OCI-LY7 (cell line): ENCODE results near the gene HIVEP3. TPM values are rescaled to one million over a fixed set of nuclear protein-coding genes. Genes with fewer than 3 reads are reported as not detected.

ENCODE experiments used
- BruUV-seq: library from RNA; stranded (reverse); fragments of 400-500 nt; replicated peaks from 2 replicates; lab custom pipeline; 2021; lab: Mats Ljungman, UMichigan
- CTCF ChIA-PET: fragments of 300-600 bp; sonication (Branson Sonifier 250); formaldehyde crosslinking; loops from one replicate; lab custom pipeline; 2022; ENCODE audit warnings: antibody characterized with exemption; ENCODE audit not compliant: unreplicated experiment; lab: Charles Lee
- POLR2A ChIA-PET: fragments of 300-600 bp; sonication (Branson Sonifier 250); formaldehyde crosslinking; loops from one replicate; lab custom pipeline; 2022; ENCODE audit warnings: antibody characterized with exemption; lab: Charles Lee
- DNase-seq: peaks from one replicate; pipeline ENCODE4 v3.0.0-alpha.2; 2015; ENCODE audit warnings: low spot score
- H2AFZ ChIP-seq: fragments of 200-600 bp; sonication (generic), shearing (Covaris generic); 2 replicates; pipeline ENCODE4 v1.6.1; 2014; ENCODE audit warnings: mild to moderate bottlenecking, antibody characterized with exemption, low read length, moderate library complexity
- H3K27ac ChIP-seq: fragments of 200-600 bp; sonication (generic); 2 replicates; pipeline ENCODE4 v1.5.1; 2014; ENCODE audit warnings: mixed run types, low read depth, mild to moderate bottlenecking, moderate library complexity, low read length, inconsistent platforms; ENCODE audit not compliant: poor library complexity, severe bottlenecking
- H3K36me3 ChIP-seq: fragments of 200-600 bp; sonication (generic); 2 replicates; pipeline ENCODE4 v1.6.1; 2014; ENCODE audit warnings: mild to moderate bottlenecking, antibody characterized with exemption, low read length, moderate library complexity, mixed read lengths; ENCODE audit not compliant: insufficient read depth
- H3K4me1 ChIP-seq: fragments of 200-600 bp; sonication (generic); 2 replicates; pipeline ENCODE4 v1.5.1; 2014; ENCODE audit warnings: mild to moderate bottlenecking, low read length; ENCODE audit not compliant: insufficient read depth, poor library complexity, severe bottlenecking
- H3K4me2 ChIP-seq: fragments of 200-600 bp; sonication (generic); 2 replicates; pipeline ENCODE4 v1.6.1; 2014; ENCODE audit warnings: mild to moderate bottlenecking, low read length
- H3K4me3 ChIP-seq: fragments of 200-600 bp; sonication (generic); 2 replicates; pipeline ENCODE4 v1.5.1; 2014; ENCODE audit warnings: mild to moderate bottlenecking, low read depth, low read length; ENCODE audit not compliant: poor library complexity, severe bottlenecking
- H3K79me2 ChIP-seq: fragments of 200-600 bp; sonication (generic); 2 replicates; pipeline ENCODE4 v1.6.1; 2016; ENCODE audit warnings: low read depth, mild to moderate bottlenecking, low read length, moderate library complexity, mixed read lengths; ENCODE audit not compliant: insufficient read depth
- H3K9me2 ChIP-seq: fragments of 200-600 bp; sonication (generic); 2 replicates; pipeline ENCODE4 v1.6.1; 2016; ENCODE audit warnings: mild to moderate bottlenecking, low read length, mixed read lengths; ENCODE audit not compliant: insufficient read depth
- H3K9me3 ChIP-seq: fragments of 200-600 bp; sonication (generic); 2 replicates; pipeline ENCODE4 v1.6.1; 2014; ENCODE audit warnings: mild to moderate bottlenecking, mixed run types, low read length, mixed read lengths
- H4K20me1 ChIP-seq: fragments of 200-600 bp; sonication (generic); 2 replicates; pipeline ENCODE4 v1.6.1; 2014; ENCODE audit warnings: mild to moderate bottlenecking, antibody characterized with exemption, low read length, moderate library complexity, mixed read lengths; ENCODE audit not compliant: insufficient read depth
- CTCF ChIP-seq: fragments of 200-600 bp; sonication (generic); conservative IDR thresholded peaks from 2 replicates; pipeline ENCODE4 v1.5.1; 2014; ENCODE audit warnings: mild to moderate bottlenecking, antibody characterized with exemption, low read length, moderate library complexity, mixed read lengths
- EZH2phosphoT487 ChIP-seq: fragments of 200-600 bp; sonication (generic); IDR thresholded peaks from 2 replicates; pipeline ENCODE4 v1.6.1; 2018; ENCODE audit warnings: low read depth, borderline replicate concordance, mild to moderate bottlenecking, mixed run types, antibody characterized with exemption, low read length, moderate library complexity, mixed read lengths
- intact Hi-C: fragments of 100-400 bp; cut with micrococcal nuclease; formaldehyde crosslinking; loops from one replicate; pipeline ENCODE4 v1.10.0; 2022; ENCODE audit not compliant: unreplicated experiment
- total RNA-seq, 2 experiments: library from RNA; depleted of rRNA in 1 of 2; stranded (reverse); fragments of >200 nt in 1 of 2; shearing (Covaris generic) in 1 of 2; gene quantifications; 2 replicates each; pipeline ENCODE4 v1.2.3, GENCODE V29; 2014 to 2022

HIVEP3 gene
- total RNA-seq, 2 experiments from 2014 or later = 0.53 to 0.60 TPM

- no peaks in the 10 kb centered on the region for H4K20me1 ChIP-seq
- H3K27ac ChIP-seq = no peak overlapping the region
- TF ChIP-seq EZH2phosphoT487 = no peak
- TF ChIP-seq CTCF = no peak
- H3K9me3 ChIP-seq = no peaks in the 10 kb centered on the region
- no peak overlapping the region for H3K4me2 ChIP-seq
- no peaks in the 10 kb centered on the region for H3K4me1 ChIP-seq
- POLR2A ChIA-PET = no interaction called here
- H3K79me2 ChIP-seq = no peaks in the 10 kb centered on the region
- H3K4me3 ChIP-seq = no peak overlapping the region
- BruUV-seq = no TSS peak
- intact Hi-C loops = no loop called here
- no peak for DNase-seq
- no peaks in the 10 kb centered on the region for H3K36me3 ChIP-seq
- H3K9me2 ChIP-seq = no peaks in the 10 kb centered on the region
- CTCF ChIA-PET = no interaction called here
- no peak overlapping the region for H2AFZ ChIP-seq
These were observed 145.6 kb downstream of the HIVEP3 start for GRCh38 chr1:41773144-41773591.

- Histone ChIP-seq H3K9me3 (no peaks in the 10 kb centered on the region), H4K20me1 (no peaks in the 10 kb centered on the region), H2AFZ (no peak overlapping the region), H3K4me2 (no peak overlapping the region), H3K4me1 (peaks cover 9% of the 10 kb centered on the region), H3K36me3 (no peaks in the 10 kb centered on the region), H3K4me3 (no peak overlapping the region), H3K79me2 (no peaks in the 10 kb centered on the region), H3K9me2 (no peaks in the 10 kb centered on the region), H3K27ac (no peak overlapping the region)
- BruUV-seq = no TSS peak
- no peak for DNase-seq
- TF ChIP-seq CTCF (no peak), EZH2phosphoT487 (no peak)
- intact Hi-C loops = no loop called here
- ChIA-PET POLR2A (interaction anchor here (1.1 kb wide), 1 partner anchor 12 kb away, joined by 5 read pairs; no protein-coding TSS in a partner anchor), CTCF (no interaction called here)
These were observed 149.7 kb downstream of the HIVEP3 start for GRCh38 chr1:41769068-41769467.

- BruUV-seq = no TSS peak
These were observed 150.1 kb downstream of the HIVEP3 start for GRCh38 chr1:41768583-41768982.

More at GRCh38 chr1:41768583-41768982, 150.1 kb downstream of the HIVEP3 start:
- no peak for TF ChIP-seq CTCF
- TF ChIP-seq EZH2phosphoT487 = no peak
- no peaks in the 10 kb centered on the region for H3K79me2 ChIP-seq
- ChIA-PET CTCF (no interaction called here), POLR2A (interaction anchor here (1.1 kb wide), 1 partner anchor 12 kb away, joined by 5 read pairs; no protein-coding TSS in a partner anchor)
- DNase-seq = no peak
- H3K27ac ChIP-seq = no peak overlapping the region
- H3K36me3 ChIP-seq = no peaks in the 10 kb centered on the region
- no peak overlapping the region for H3K4me3 ChIP-seq
- H4K20me1 ChIP-seq = no peaks in the 10 kb centered on the region
- no peaks in the 10 kb centered on the region for H3K9me2 ChIP-seq
- H3K4me1 ChIP-seq = peaks cover 9% of the 10 kb centered on the region
- no peak overlapping the region for H2AFZ ChIP-seq
- no peak overlapping the region for H3K4me2 ChIP-seq
- intact Hi-C loops = no loop called here
- H3K9me3 ChIP-seq = no peaks in the 10 kb centered on the region
